Brain microvascular endothelial cell (primary cell): ENCODE data around the gene KAZN.
A peak's percentile ranks its signal among the peaks of the same experiment; 100 is the strongest.

Experiments used
- DNase-seq: peaks from one replicate; pipeline ENCODE4 v3.0.0-alpha.2; 2020
- H3K27ac ChIP-seq: fragments of 250-450 bp; sonication (Bioruptor Pico); 2 replicates; pipeline ENCODE4 v1.5.1; 2020; ENCODE audit warnings: mild to moderate bottlenecking, moderate library complexity
- H3K27me3 ChIP-seq: fragments of 250-450 bp; sonication (Bioruptor Pico); replicated peaks from 2 replicates; pipeline ENCODE4 v1.5.1; 2020; ENCODE audit warnings: mild to moderate bottlenecking
- H3K36me3 ChIP-seq: fragments of 250-450 bp; sonication (Bioruptor Pico); replicated peaks from 2 replicates; pipeline ENCODE4 v1.5.1; 2020; ENCODE audit warnings: mild to moderate bottlenecking
- H3K4me3 ChIP-seq: 2 replicates; pipeline ENCODE4 v1.5.1; 2011; ENCODE audit warnings: low read depth, mild to moderate bottlenecking, control low read depth, low read length, moderate library complexity
- in situ Hi-C: cut with HindIII; loops from 2 replicates; pipeline ENCODE4 v1.10.0; 2017; ENCODE audit warnings: low sequenced_read_pairs, low pct_ligation_motif_present
- TF ChIP-seq, protein P1 (sequence below): IDR thresholded peaks from 2 replicates; pipeline ENCODE4 v1.5.1; 2011; ENCODE audit warnings: low read depth, mild to moderate bottlenecking, moderate library complexity, low read length, control low read depth, inconsistent platforms; ENCODE audit errors: missing control alignments

KAZN gene

DNA sequence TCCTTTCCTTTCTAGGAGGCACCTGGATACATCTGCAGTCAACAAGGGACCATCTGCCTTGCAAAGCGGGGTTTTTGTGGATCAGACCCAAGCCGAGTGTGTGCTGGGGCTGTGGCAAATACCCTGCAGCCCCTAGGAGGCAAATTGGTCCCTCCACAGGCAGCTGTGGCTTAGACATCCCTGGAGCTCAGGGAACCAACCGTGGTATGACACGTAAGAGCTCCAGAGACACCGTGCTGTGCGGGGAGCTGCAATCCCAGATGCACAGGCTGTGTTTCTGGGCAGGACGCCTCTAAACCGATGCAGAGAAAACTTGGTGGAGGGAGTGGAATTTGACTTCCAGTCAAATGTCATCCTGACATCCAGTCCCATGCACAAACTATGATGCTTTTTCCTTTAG lies 141.5 kb downstream of the KAZN start:
- H3K4me3 ChIP-seq = no peak overlapping the region
- in situ Hi-C loops = no loop called here
- DNase-seq = no peak
- TF ChIP-seq, protein P1, sequence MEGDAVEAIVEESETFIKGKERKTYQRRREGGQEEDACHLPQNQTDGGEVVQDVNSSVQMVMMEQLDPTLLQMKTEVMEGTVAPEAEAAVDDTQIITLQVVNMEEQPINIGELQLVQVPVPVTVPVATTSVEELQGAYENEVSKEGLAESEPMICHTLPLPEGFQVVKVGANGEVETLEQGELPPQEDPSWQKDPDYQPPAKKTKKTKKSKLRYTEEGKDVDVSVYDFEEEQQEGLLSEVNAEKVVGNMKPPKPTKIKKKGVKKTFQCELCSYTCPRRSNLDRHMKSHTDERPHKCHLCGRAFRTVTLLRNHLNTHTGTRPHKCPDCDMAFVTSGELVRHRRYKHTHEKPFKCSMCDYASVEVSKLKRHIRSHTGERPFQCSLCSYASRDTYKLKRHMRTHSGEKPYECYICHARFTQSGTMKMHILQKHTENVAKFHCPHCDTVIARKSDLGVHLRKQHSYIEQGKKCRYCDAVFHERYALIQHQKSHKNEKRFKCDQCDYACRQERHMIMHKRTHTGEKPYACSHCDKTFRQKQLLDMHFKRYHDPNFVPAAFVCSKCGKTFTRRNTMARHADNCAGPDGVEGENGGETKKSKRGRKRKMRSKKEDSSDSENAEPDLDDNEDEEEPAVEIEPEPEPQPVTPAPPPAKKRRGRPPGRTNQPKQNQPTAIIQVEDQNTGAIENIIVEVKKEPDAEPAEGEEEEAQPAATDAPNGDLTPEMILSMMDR = no peak
- no peaks in the 10 kb centered on the region for H3K36me3 ChIP-seq
- H3K27me3 ChIP-seq = no peaks in the 10 kb centered on the region
- H3K27ac ChIP-seq = no peak overlapping the region

DNA sequence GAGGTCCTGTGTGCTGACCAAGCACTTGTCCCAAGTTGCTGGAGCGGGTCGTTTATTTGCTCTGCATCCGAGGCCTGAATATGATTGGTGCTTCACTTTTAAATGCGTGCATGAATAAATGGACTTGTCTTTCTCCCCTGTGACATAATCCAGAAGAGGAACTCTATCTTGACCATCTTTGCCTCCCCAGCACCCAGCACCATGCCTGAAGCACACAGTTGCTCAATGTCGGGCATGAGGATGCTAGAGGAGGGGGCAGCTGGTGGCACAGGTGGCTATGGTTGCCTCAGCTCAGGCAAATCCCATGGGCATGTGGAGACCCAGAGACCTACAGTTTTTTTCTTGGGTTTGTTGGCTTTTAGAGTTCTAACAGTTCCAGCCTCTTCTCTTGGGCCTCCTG lies 142.6 kb downstream of the KAZN start:
- no peaks in the 10 kb centered on the region for H3K36me3 ChIP-seq
- H3K27ac ChIP-seq = no peak overlapping the region
- in situ Hi-C loops = no loop called here
- no peaks in the 10 kb centered on the region for H3K27me3 ChIP-seq
- TF ChIP-seq, protein P1 = no peak
- no peak overlapping the region for H3K4me3 ChIP-seq
- no peak for DNase-seq

DNA sequence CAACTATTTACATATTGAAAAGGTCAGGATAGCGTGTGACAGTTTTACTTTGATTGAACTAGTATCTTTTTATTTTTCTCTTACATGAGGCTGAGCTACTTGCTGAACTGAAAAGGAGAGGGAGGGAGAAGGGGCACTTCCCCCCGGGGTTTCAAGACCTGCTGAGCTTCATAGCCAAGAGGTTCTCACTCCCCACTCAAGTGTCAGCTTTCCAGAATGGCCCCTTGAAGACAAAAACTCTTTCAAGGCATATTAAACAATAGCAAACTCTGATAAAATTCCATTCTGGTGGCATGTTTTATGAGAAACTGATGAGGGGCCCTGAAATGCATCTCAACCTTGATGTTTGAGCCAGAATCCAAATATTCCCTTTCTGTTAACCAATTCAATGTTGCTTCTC lies 143.0 kb downstream of the KAZN start:
- Histone ChIP-seq H3K4me3 (no peak overlapping the region), H3K27ac (no peak overlapping the region), H3K36me3 (no peaks in the 10 kb centered on the region), H3K27me3 (no peaks in the 10 kb centered on the region)
- no peak for DNase-seq
- in situ Hi-C loops = no loop called here
- TF ChIP-seq, protein P1 = no peak

DNA sequence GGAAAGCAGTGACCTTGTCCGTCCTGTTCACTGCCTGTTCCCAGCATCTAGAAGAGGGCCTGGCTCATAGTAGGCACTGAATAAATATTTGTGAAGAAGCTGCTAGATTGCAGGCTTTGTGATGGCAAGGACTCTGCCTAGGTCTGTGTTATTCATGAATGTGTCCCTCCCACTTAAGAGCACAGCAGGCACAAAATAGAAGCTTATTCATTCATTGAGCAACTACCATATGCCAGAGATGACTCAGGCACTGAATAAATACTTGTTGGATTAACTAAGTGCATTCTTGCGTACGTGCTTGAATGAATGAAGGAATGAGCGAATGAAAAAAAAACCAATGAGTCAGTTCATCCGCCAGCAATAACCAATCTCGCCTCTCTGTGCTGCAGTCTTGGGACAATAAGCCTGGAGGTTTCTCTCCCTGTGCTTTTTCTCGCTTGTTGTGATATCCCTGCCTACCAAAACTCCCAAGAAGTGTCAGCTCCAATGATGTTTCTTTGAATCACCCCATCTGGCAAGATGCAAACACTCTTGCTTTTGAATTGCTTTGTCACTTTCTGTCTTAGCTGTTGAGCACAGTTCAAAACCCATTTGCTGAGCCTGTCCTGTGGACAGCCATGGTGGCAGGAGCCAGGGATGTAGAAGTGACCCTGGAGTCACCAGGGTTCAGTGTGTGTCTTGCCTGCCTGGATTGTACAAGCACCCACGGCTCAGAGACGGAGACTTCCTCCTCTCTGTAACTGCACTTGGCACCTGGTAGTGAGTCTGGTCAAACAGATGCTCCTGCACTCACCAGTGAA lies 143.9 kb downstream of the KAZN start:
- TF ChIP-seq, protein P1 = no peak
- Histone ChIP-seq H3K36me3 (no peaks in the 10 kb centered on the region), H3K4me3 (no peak overlapping the region), H3K27me3 (no peaks in the 10 kb centered on the region), H3K27ac (peak overlapping the region; percentile 51)
- in situ Hi-C loops = no loop called here
- peak; percentile 91 for DNase-seq

DNA sequence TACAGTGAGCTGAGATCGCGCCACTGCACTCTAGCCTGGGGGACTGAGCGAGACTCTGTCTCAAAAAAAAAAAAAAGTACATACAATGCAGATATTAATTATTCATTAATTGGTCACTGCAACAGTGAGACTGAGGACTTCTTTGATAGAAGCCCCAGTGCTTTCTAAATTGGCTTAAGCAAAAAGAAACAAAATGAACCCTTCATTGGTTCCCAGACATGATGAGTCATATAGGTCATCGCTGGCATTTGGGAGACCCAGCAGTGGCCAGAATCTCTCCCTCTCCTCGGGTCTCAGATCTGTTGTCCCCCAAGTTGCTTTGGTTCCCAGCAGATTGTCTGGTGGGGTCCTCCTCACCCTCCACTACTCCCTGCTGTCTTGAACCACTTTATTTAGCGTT lies 144.9 kb downstream of the KAZN start:
- no peak overlapping the region for H3K27ac ChIP-seq
- DNase-seq = no peak
- H3K4me3 ChIP-seq = no peak overlapping the region
- in situ Hi-C loops = no loop called here
- H3K36me3 ChIP-seq = no peaks in the 10 kb centered on the region
- no peaks in the 10 kb centered on the region for H3K27me3 ChIP-seq
- TF ChIP-seq, protein P1 = no peak

DNA sequence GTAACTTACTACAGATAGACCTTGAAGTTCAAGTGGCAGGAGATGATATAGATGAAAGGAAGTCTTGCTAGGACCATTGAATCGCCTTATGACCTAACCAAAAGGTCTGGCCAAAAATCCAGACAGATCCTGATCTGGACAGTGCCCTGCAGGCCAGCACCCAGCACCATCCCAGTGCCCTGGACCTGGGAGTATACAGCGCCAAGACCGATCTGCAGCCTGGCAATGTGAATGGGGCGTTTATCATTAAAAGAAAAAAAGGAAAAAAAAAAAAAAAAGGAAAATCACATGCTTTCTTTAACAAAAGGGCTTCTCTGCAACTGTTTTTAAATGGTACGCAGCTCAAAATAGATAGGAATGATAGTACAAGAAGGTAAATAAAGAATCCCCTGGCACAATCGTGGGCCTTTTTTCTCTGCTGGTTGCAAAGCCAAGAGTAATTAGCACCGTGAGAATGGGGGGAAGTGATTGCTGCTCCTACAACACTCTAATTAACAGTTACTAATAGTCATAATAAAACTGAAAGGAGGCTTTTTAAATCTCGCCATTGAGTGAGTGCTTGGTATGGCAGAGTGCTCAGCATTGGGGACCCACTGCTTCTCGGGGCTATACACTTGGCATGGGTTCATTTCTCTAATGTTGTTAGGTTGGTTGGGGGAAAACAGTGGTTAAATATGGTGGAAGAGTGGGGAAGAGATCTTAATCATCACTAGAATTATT lies 146.7 kb downstream of the KAZN start:
- DNase-seq = no peak
- TF ChIP-seq, protein P1 = no peak
- in situ Hi-C loops = no loop called here
- Histone ChIP-seq H3K27ac (no peak overlapping the region), H3K27me3 (no peaks in the 10 kb centered on the region), H3K4me3 (no peak overlapping the region), H3K36me3 (no peaks in the 10 kb centered on the region)
